Ascending aorta (tissue), 2 donors: ENCODE measurements around the gene NOC4L. TPM values are rescaled to one million over a fixed set of nuclear protein-coding genes. Genes with fewer than 3 reads are reported as not detected.
"Not testable (repeated sequence)": the region's sequence is repeated elsewhere in the genome, so short reads cannot be mapped to it uniquely, and the experiment has no call there.

Experiments
- DNase-seq, 2 donors: peaks; one replicate each; pipeline ENCODE4 v3.0.0-alpha.2; 2019; ENCODE audit warnings: low spot score in 2 of 2
- H3K27ac ChIP-seq, 2 donors: fragments of 200-600 bp; sonication (generic); one replicate each; pipeline ENCODE4 v1.5.1; 2016 to 2017; ENCODE audit warnings: mild to moderate bottlenecking in 1 of 2
- H3K27me3 ChIP-seq: fragments of 200-600 bp; sonication (generic); one replicate; pipeline ENCODE4 v1.5.1; 2017
- H3K36me3 ChIP-seq, 2 donors: fragments of 200-600 bp; sonication (generic); one replicate each; pipeline ENCODE4 v1.5.1; 2016
- H3K4me1 ChIP-seq, 2 donors: fragments of 200-600 bp; sonication (generic); one replicate each; pipeline ENCODE4 v1.5.1; 2016 to 2017; ENCODE audit warnings: mild to moderate bottlenecking in 1 of 2
- H3K4me3 ChIP-seq, 2 donors: fragments of 200-600 bp; sonication (generic); one replicate each; pipeline ENCODE4 v1.5.1; 2016 to 2017; ENCODE audit warnings: mild to moderate bottlenecking in 1 of 2
- H3K9me3 ChIP-seq, 2 donors: fragments of 200-600 bp; sonication (generic); one replicate each; pipeline ENCODE4 v1.5.1; 2016
- CTCF ChIP-seq, 3 experiments: fragments of 200-600 bp in 2 of 3; fragments of 450-650 bp in 1 of 3; sonication (generic) in 2 of 3; IDR thresholded peaks; one replicate each; pipeline ENCODE4 v1.5.1; 2016 to 2019; ENCODE audit warnings: antibody characterized with exemption in 3 of 3, mild to moderate bottlenecking in 1 of 3, moderate library complexity in 1 of 3
- intact Hi-C: fragments of 100-400 bp; cut with DNase I; formaldehyde crosslinking; loops from one replicate; pipeline ENCODE4 v1.15.1; 2023
- total RNA-seq: library from RNA; depleted of rRNA; stranded (reverse); fragments of >200 nt; gene quantifications from one replicate; pipeline ENCODE4 v1.1.0, GENCODE V29; 2016

The NOC4L gene
- total RNA-seq, 1 donor from 2014 or later, result 9.2 TPM

GRCh38 chr12:132131952-132132351 is 12.3 kb upstream of the NOC4L start:
- Histone ChIP-seq H3K27me3 (no peaks in the 10 kb centered on the region), H3K4me3 (no peak overlapping the region), H3K27ac (no peak overlapping the region), H3K9me3 (no peaks in the 10 kb centered on the region), H3K4me1 (no peaks in the 10 kb centered on the region), H3K36me3 (peaks cover 18 to 22% of the 10 kb centered on the region in 2 donors)
- no peak for TF ChIP-seq CTCF (IDR thresholded peaks at IDR 0.05)
- no peak for DNase-seq
- intact Hi-C loops, result no loop called here

- TF ChIP-seq CTCF (IDR thresholded peaks at IDR 0.05), result no peak
- no peak overlapping the region for H3K4me3 ChIP-seq
- intact Hi-C loops, result no loop called here
- no peaks in the 10 kb centered on the region for H3K27me3 ChIP-seq
- no peaks in the 10 kb centered on the region for H3K9me3 ChIP-seq
- H3K27ac ChIP-seq, result no peak overlapping the region
- DNase-seq, result no peak
- no peaks in the 10 kb centered on the region for H3K4me1 ChIP-seq
- peaks cover 14 to 15% of the 10 kb centered on the region in 2 donors for H3K36me3 ChIP-seq
These were observed 11.4 kb upstream of the NOC4L start for GRCh38 chr12:132132609-132133430.

- Histone ChIP-seq H3K4me3 (no peak overlapping the region), H3K36me3 (peaks cover 9 to 10% of the 10 kb centered on the region in 2 donors), H3K9me3 (no peaks in the 10 kb centered on the region), H3K27me3 (no peaks in the 10 kb centered on the region), H3K27ac (no peak overlapping the region), H3K4me1 (no peaks in the 10 kb centered on the region)
- TF ChIP-seq CTCF (IDR thresholded peaks at IDR 0.05), result no peak
- intact Hi-C loops, result no loop called here
- no peak for DNase-seq
These were observed 10.2 kb upstream of the NOC4L start for GRCh38 chr12:132133952-132134652.

- H3K4me1 ChIP-seq, H3K4me3 ChIP-seq, H3K27ac ChIP-seq, intact Hi-C loops, H3K9me3 ChIP-seq, H3K27me3 ChIP-seq, DNase-seq: not testable (repeated sequence)
- H3K36me3 ChIP-seq, result peaks cover 13 to 16% of the 10 kb centered on the region in 2 donors
These were observed 9.5 kb upstream of the NOC4L start for GRCh38 chr12:132134653-132135183.

- H3K27ac ChIP-seq, H3K4me1 ChIP-seq, H3K4me3 ChIP-seq, intact Hi-C loops, H3K9me3 ChIP-seq, DNase-seq, H3K27me3 ChIP-seq: not testable (repeated sequence)
- H3K36me3 ChIP-seq, result peaks cover 28 to 31% of the 10 kb centered on the region in 2 donors
These were observed 8.0 kb upstream of the NOC4L start for GRCh38 chr12:132136226-132136625.

GRCh38 chr12:132137483-132138125 is 6.7 kb upstream of the NOC4L start:
- DNase-seq, result no peak
- TF ChIP-seq CTCF (IDR thresholded peaks at IDR 0.05), result no peak
- no peaks in the 10 kb centered on the region for H3K9me3 ChIP-seq
- no peak overlapping the region for H3K27ac ChIP-seq
- H3K4me3 ChIP-seq, result no peak overlapping the region
- peaks cover 35 to 41% of the 10 kb centered on the region in 2 donors for H3K36me3 ChIP-seq
- intact Hi-C loops, result no loop called here
- peaks cover under 1 to 2% of the 10 kb centered on the region in 2 donors for H3K4me1 ChIP-seq
- no peaks in the 10 kb centered on the region for H3K27me3 ChIP-seq
